Small intestine (tissue), 7 donors: ENCODE data around the gene LMF1. TPM values are rescaled to one million over a fixed set of nuclear protein-coding genes. Genes with fewer than 3 reads are reported as not detected.

Source experiments
- DNase-seq, 2 donors: peaks; one replicate each; pipeline versions ENCODE4 v3.0.0 to v3.0.0-alpha.2; 2013
- FAIRE-seq: peaks from 2 replicates; lab custom pipeline; 2012; peaks lifted over from hg19 to GRCh38; lab: Jason Lieb, UNC
- H3K27ac ChIP-seq, 3 donors: one replicate each; pipeline ENCODE4 v1.5.1; 2013; ENCODE audit warnings: low read length in 2 of 3, mild to moderate bottlenecking in 2 of 3, control low read depth in 1 of 3, inconsistent platforms in 1 of 3, low read depth in 1 of 3, moderate library complexity in 1 of 3
- H3K27me3 ChIP-seq, 3 donors: one replicate each; pipeline ENCODE4 v1.6.1; 2013; ENCODE audit warnings: low read length in 3 of 3, inconsistent platforms in 1 of 3; ENCODE audit not compliant: control insufficient read depth in 3 of 3, insufficient read depth in 3 of 3
- H3K36me3 ChIP-seq, 3 donors: one replicate each; pipeline ENCODE4 v1.6.1; 2013; ENCODE audit warnings: low read length in 3 of 3, inconsistent platforms in 1 of 3, low read depth in 1 of 3, mild to moderate bottlenecking in 1 of 3, moderate library complexity in 1 of 3; ENCODE audit not compliant: control insufficient read depth in 3 of 3, insufficient read depth in 2 of 3
- H3K4me1 ChIP-seq, 3 donors: one replicate each; pipeline ENCODE4 v1.6.1; 2013; ENCODE audit warnings: low read length in 2 of 3, inconsistent platforms in 1 of 3, low read depth in 1 of 3, mild to moderate bottlenecking in 1 of 3, moderate library complexity in 1 of 3; ENCODE audit not compliant: control insufficient read depth in 3 of 3, insufficient read depth in 2 of 3
- H3K4me3 ChIP-seq, 3 donors: one replicate each; pipeline ENCODE4 v1.5.1; 2013; ENCODE audit warnings: low read length in 3 of 3, control low read depth in 1 of 3, inconsistent platforms in 1 of 3, low read depth in 1 of 3, mild to moderate bottlenecking in 1 of 3, moderate library complexity in 1 of 3
- H3K9me3 ChIP-seq, 2 donors: one replicate each; pipeline ENCODE4 v1.6.1; 2013; ENCODE audit warnings: low read depth in 1 of 2, low read length in 1 of 2; ENCODE audit not compliant: control insufficient read depth in 2 of 2, insufficient read depth in 1 of 2
- WGBS, 3 donors: extraction: QIAGEN DNeasy Blood & Tissue Kit; methylation state at CpG; one replicate each; pipeline ENCODE4 v1.1.7; 2013; 5-methylcytosine and 5-hydroxymethylcytosine counted together
- polyA plus RNA-seq, 4 donors: library from polyadenylated mRNA; stranded (reverse) in 3 of 4; unstranded in 1 of 4; fragments of 200-250 nt in 3 of 4; fragments of 120-200 nt in 1 of 4; gene quantifications; one replicate each; pipeline versions ENCODE4 v1.2.1 to v1.2.3, GENCODE V29; 2013
- donor health status: healthy with polysubstance abuse.
- donor health status: control.
- donor health status: control.
- donor health status: Bipolar disorder and iron deficiency.
- donor health status: healthy.

Gene LMF1
- polyA plus RNA-seq, 4 donors: 8.2 to 18.0 (median 9.2) TPM

DNA sequence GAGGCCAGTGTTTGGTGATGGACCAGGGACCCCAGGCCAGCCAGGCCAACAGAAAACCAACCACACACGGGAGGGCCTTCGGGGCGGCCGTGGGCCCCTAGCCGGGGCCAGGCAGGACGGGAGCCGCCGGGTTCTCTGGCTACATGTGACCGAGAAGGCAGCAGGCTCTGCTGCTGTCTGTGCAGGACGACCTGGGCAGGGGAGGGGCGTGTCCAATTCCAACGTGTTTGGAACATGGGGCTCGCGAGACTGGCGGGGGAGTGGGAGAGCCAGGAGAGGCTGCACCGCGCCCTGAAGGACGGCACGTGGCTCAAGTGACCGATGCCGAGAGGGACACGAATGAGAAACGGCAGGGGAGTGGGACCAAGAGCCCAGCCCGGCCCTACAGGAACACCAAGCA lies 75.4 kb downstream of the LMF1 start:
- Histone ChIP-seq H3K27ac (no peak overlapping the region), H3K27me3 (no peaks in the 10 kb centered on the region), H3K36me3 (peaks cover 0 to 25% (median 0%) of the 10 kb centered on the region in 3 donors), H3K9me3 (no peaks in the 10 kb centered on the region), H3K4me3 (no peak overlapping the region), H3K4me1 (no peaks in the 10 kb centered on the region)
- no peak for FAIRE-seq
- DNase-seq: no peak
- 80 to 89% (median 81%) methylated on average over 23 to 24 of the region's 24 CpGs for WGBS, 3 donors

- no peak for FAIRE-seq
- Histone ChIP-seq H3K27ac (no peak overlapping the region), H3K9me3 (no peaks in the 10 kb centered on the region), H3K4me1 (no peaks in the 10 kb centered on the region), H3K4me3 (no peak overlapping the region), H3K36me3 (peaks cover 0 to 25% (median 0%) of the 10 kb centered on the region in 3 donors), H3K27me3 (no peaks in the 10 kb centered on the region)
- WGBS, 3 donors: 91 to 94% (median 92%) methylated on average over 19 to 24 of the region's 24 CpGs
- no peak for DNase-seq
Measured at GRCh38 chr16:894841-895240, 75.9 kb downstream of the LMF1 start.

DNA sequence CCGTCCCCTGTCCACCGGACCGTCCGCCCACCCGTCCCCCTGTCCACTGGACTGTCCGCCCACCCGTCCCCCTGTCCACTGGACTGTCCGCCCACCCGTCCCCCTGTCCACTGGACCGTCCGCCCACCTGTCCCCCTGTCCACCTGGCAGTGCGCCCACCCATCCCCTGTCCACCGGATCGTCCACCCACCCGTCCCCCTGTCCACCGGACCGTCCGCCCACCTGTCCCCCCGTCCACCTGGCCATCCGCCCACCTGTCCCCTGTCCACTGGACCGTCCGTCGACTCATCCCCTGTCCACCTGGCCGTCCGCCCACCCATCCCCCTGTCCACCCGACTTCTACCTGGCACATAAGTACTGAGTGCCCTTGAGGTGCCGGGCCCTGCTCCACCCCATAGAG lies 76.6 kb downstream of the LMF1 start:
- Histone ChIP-seq H3K4me1 (no peaks in the 10 kb centered on the region), H3K27me3 (no peaks in the 10 kb centered on the region), H3K36me3 (peaks cover 0 to 23% (median 0%) of the 10 kb centered on the region in 3 donors), H3K27ac (no peak overlapping the region), H3K4me3 (no peak overlapping the region), H3K9me3 (no peaks in the 10 kb centered on the region)
- no peak for DNase-seq
- 83 to 88% (median 85%) methylated on average over 27 of the region's 27 CpGs for WGBS, 3 donors
- FAIRE-seq: no peak

DNA sequence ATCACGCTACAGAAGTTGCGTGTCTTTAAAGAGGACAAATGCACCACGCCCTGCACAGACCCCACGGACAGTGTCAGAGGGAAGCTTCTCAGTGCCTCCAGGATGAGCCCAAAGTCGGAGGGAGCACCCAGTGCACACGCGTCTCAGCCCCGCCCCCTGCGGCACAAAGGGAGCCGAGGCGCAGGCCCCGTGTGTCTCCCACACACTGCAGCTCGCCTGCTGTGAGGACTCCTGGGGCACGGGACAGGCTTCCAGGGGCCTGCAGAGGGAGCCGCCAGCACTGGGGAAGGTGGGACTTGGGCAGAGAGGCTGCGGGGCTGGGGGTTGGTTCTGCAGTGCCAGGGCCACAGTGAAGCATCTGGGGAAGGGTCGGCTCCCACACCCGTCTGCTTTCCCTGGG lies 77.4 kb downstream of the LMF1 start:
- Histone ChIP-seq H3K27ac (no peak overlapping the region), H3K27me3 (no peaks in the 10 kb centered on the region), H3K9me3 (no peaks in the 10 kb centered on the region), H3K36me3 (peaks cover 0 to 24% (median 0%) of the 10 kb centered on the region in 3 donors), H3K4me1 (no peaks in the 10 kb centered on the region), H3K4me3 (no peak overlapping the region)
- no peak for FAIRE-seq
- DNase-seq: no peak
- WGBS, 3 donors: 78 to 92% (median 88%) methylated on average over 18 of the region's 18 CpGs

DNA sequence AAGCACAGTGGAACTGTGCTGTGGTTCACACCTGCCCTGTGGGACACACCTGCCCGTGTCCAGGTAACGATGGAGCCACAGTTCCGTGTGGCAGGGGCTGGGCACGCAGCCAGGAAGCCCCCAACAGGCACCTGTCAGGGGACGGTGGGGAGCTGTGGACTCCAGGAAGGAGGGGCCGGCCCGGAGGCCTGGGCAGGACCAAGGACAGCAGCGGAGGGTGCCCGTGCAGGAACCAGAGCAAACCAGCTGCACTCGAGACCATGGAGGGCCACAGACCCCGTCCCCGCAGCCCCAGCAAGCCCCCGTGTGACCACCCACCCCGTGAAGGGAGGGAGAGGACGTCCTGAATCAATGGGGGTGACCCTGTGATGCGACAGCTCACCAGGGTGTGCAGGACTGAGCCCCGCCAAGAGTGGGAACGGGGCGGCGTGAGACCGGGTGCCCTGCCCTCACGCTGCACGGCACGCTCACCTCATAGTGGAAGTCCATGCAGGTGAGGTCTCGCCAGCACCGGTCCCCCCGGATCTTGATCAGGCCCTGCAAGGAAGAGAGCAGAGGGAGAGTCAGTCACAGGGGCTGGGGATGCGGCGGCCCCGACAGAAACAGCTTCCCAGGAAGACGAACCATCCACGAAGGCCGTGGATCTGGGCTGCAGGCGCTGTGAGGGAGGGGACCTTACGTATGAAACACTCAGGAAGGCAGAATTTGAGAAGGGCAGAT lies 78.1 kb downstream of the LMF1 start:
- no peaks in the 10 kb centered on the region for H3K27me3 ChIP-seq
- H3K4me1 ChIP-seq: no peaks in the 10 kb centered on the region
- no peaks in the 10 kb centered on the region for H3K9me3 ChIP-seq
- H3K27ac ChIP-seq: no peak overlapping the region
- FAIRE-seq (no peak), DNase-seq (no peak)
- 81 to 88% (median 85%) methylated on average over 34 to 35 of the region's 35 CpGs for WGBS, 3 donors
- H3K36me3 ChIP-seq: peaks cover 0 to 27% (median 0%) of the 10 kb centered on the region in 3 donors
- H3K4me3 ChIP-seq: no peak overlapping the region

GRCh38 chr16:892006-892405 lies 78.8 kb downstream of the LMF1 start:
- DNase-seq (no peak), FAIRE-seq (no peak)
- Histone ChIP-seq H3K9me3 (no peaks in the 10 kb centered on the region), H3K27me3 (no peaks in the 10 kb centered on the region), H3K27ac (no peak overlapping the region), H3K4me3 (no peak overlapping the region), H3K36me3 (peaks cover 0 to 32% (median 0%) of the 10 kb centered on the region in 3 donors), H3K4me1 (no peaks in the 10 kb centered on the region)
- 90 to 95% (median 94%) methylated on average over 19 of the region's 19 CpGs for WGBS, 3 donors

GRCh38 chr16:891353-891740 lies 79.4 kb downstream of the LMF1 start:
- H3K4me1 ChIP-seq: no peaks in the 10 kb centered on the region
- H3K27me3 ChIP-seq: no peaks in the 10 kb centered on the region
- 86 to 91% (median 91%) methylated on average over 11 of the region's 11 CpGs for WGBS, 3 donors
- H3K4me3 ChIP-seq: no peak overlapping the region
- DNase-seq (no peak), FAIRE-seq (no peak)
- no peak overlapping the region for H3K27ac ChIP-seq
- H3K36me3 ChIP-seq: peaks cover 0 to 32% (median 0%) of the 10 kb centered on the region in 3 donors
- H3K9me3 ChIP-seq: no peaks in the 10 kb centered on the region

DNA sequence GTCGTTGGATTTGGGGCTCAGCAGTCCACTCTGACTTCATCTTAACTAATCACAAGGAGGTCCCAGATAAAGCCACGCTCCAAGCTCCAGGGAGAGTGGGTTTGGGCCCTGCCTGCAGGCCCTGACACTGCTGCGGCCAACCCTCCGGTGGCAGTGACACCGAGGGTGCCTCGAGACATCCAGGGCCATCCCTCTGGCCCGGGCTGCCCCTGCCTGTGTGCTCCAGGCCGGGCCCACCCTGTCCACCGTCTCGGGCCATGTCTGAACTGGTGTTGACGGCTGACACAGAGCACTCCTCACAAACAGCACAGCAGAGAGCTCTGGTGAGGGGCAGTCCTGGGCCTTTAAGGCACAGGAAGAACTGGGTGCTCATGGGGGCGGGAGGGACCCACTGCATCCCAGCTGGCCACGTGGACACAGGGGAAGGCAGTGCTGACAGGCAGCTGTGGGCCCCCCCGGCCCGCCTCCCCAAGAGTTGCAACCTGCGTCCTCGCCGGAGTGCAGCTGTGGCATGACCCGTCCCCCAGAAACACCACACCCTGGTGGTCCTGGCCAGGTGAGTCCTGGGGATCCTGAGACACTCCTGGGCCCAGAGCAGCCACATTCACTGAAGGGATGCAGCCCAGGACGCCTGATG lies 80.0 kb downstream of the LMF1 start:
- H3K36me3 ChIP-seq: peaks cover 0 to 32% (median 0%) of the 10 kb centered on the region in 3 donors
- no peak for DNase-seq
- 73 to 84% (median 80%) methylated on average over 19 to 20 of the region's 20 CpGs for WGBS, 3 donors

More for the DNA sequence above, 80.0 kb downstream of the LMF1 start:
- Histone ChIP-seq H3K4me1 (no peaks in the 10 kb centered on the region), H3K27me3 (no peaks in the 10 kb centered on the region), H3K27ac (no peak overlapping the region), H3K4me3 (no peak overlapping the region), H3K9me3 (peaks cover 0 to 3% of the 10 kb centered on the region in 2 donors)
- no peak for FAIRE-seq
